ENCODE measurements around the gene BACE2. TPM values are rescaled to one million over a fixed set of nuclear protein-coding genes. Genes with fewer than 3 reads are reported as not detected.

Gene BACE2
- total RNA-seq, 1 experiment from 2014 or later, result 23.2 TPM

- Histone ChIP-seq H2AFZ (ENCODE audit: low read depth, low read length, poor library complexity, severe bottlenecking) (no peak overlapping the region), H3K4me2 (ENCODE audit: low read length) (no peak overlapping the region), H3K36me3 (ENCODE audit: control insufficient read depth in 1 of 2, insufficient read depth in 2 of 2, low read length in 2 of 2) (no peaks in the 10 kb centered on the region), H3K79me2 (ENCODE audit: insufficient read depth, low read length) (no peaks in the 10 kb centered on the region), H3K4me3 (replicated peaks in 1 of 2; ENCODE audit: low read depth in 1 of 2, low read length in 2 of 2) (no peak overlapping the region), H3K9me2 (ENCODE audit: insufficient read depth) (no peaks in the 10 kb centered on the region), H3K27me3 (ENCODE audit: insufficient read depth, low read length) (peaks cover 19% of the 10 kb centered on the region; the same call in 1 of the 2 replicates), H3K4me1 (ENCODE audit: control insufficient read depth in 1 of 2, insufficient read depth in 2 of 2, low read length in 2 of 2) (peaks cover 0 to 3% of the 10 kb centered on the region in 2 experiments; a peak in 1 of 4 replicates), H3K9ac (ENCODE audit: low read length) (no peak overlapping the region), H3K9me3 (ENCODE audit: control insufficient read depth in 1 of 2, insufficient read depth in 1 of 2, low read depth in 1 of 2, low read length in 2 of 2) (no peaks in the 10 kb centered on the region), H3K27ac (ENCODE audit: low read depth, low read length) (no peak overlapping the region), H4K20me1 (ENCODE audit: insufficient read depth) (no peaks in the 10 kb centered on the region)
- intact Hi-C loops (cut with micrococcal nuclease), result loop anchor here (2.0 kb wide), 1 partner anchor 339 kb away; no protein-coding TSS in a partner anchor
- peak; percentile 98 for ATAC-seq
- CTCF ChIA-PET, result interaction anchor here (2.3 to 4.4 kb wide), 2 partner anchors 13 to 339 kb away, joined by 6 to 33 read pairs; no protein-coding TSS in a partner anchor
- RAD21 ChIA-PET (ENCODE audit: low non-redundant PET in 1 of 2, low total read pairs in 2 of 2, uncharacterized antibody in 2 of 2, unreplicated experiment in 2 of 2), result no interaction called here
- POLR2A ChIA-PET, result no interaction called here
- BruUV-seq (replicated peaks), result no TSS peak
- peak; percentile 73 for DNase-seq (ENCODE audit: low read depth, low spot score)
- TF ChIP-seq RAD21 (IDR thresholded peaks at IDR 0.05; ENCODE audit: low read depth), result peak; percentile 75
- no peak for TF ChIP-seq EZH2 (IDR thresholded peaks at IDR 0.05)
- TF ChIP-seq SIN3A (IDR thresholded peaks at IDR 0.05; ENCODE audit: low read depth), result no peak
- TF ChIP-seq TCF7L2 (IDR thresholded peaks at IDR 0.05; ENCODE audit: borderline replicate concordance, extremely low read depth, insufficient read depth, insufficient read length), result no peak
- no peak for TF ChIP-seq CEBPB (IDR thresholded peaks at IDR 0.05; ENCODE audit: low read depth)
- TF ChIP-seq CTCF (IDR thresholded peaks at IDR 0.05 in 2 of 3, conservative IDR thresholded peaks at IDR 0.05 in 1 of 3; ENCODE audit: borderline replicate concordance in 1 of 3, insufficient read depth in 1 of 3, low read depth in 2 of 3, low read length in 2 of 3), result peak; percentile 40 to 98 (median 96); a peak in 5 of 6 replicates
- TF ChIP-seq MAX (IDR thresholded peaks at IDR 0.05), result peak; percentile 33; the same call in 1 of the 2 replicates
- no peak for TF ChIP-seq SRF (IDR thresholded peaks at IDR 0.05; ENCODE audit: low read depth)
- no peak for TF ChIP-seq EGR1 (IDR thresholded peaks at IDR 0.05; ENCODE audit: low read depth)
These were observed 46.1 kb upstream of the BACE2 start for GRCh38 chr21:41121785-41122415.

Data from HCT116 (cell line).